Psoas muscle (tissue), 8 donors: Measurements from ENCODE around the gene USP24. TPM values are rescaled to one million over a fixed set of nuclear protein-coding genes. Genes with fewer than 3 reads are reported as not detected.

Experiments
- ATAC-seq, 4 donors: fragments of 200-7000 bp; cut with Tn5 transposase; one replicate each; pipeline ENCODE4 v1.9.1; 2020; ENCODE audit warnings: moderate library complexity in 3 of 4, mild to moderate bottlenecking in 2 of 4
- DNase-seq, 2 donors: peaks; one replicate each; pipeline ENCODE4 v3.0.0-alpha.2; 2020
- H3K27ac ChIP-seq: fragments of 200-600 bp; one replicate; pipeline ENCODE4 v1.8.0; 2022
- H3K27me3 ChIP-seq, 3 donors: fragments of 200-600 bp in 1 of 3; one replicate each; pipeline versions ENCODE4 v1.6.1 to v1.8.0; 2013 to 2022; ENCODE audit warnings: low read length in 2 of 3, mild to moderate bottlenecking in 2 of 3, moderate library complexity in 1 of 3; ENCODE audit not compliant: insufficient read depth in 3 of 3
- H3K36me3 ChIP-seq, 2 donors: fragments of 200-600 bp in 1 of 2; one replicate each; pipeline versions ENCODE4 v1.6.1 to v1.8.0; 2013 to 2022; ENCODE audit warnings: low read depth in 1 of 2, mild to moderate bottlenecking in 1 of 2, moderate library complexity in 1 of 2; ENCODE audit not compliant: insufficient read depth in 1 of 2
- H3K4me1 ChIP-seq: fragments of 200-600 bp; one replicate; pipeline ENCODE4 v1.8.0; 2022
- H3K4me3 ChIP-seq: fragments of 200-600 bp; one replicate; pipeline ENCODE4 v1.8.0; 2022; ENCODE audit warnings: mild to moderate bottlenecking
- H3K9me3 ChIP-seq: fragments of 200-600 bp; one replicate; pipeline ENCODE4 v1.8.0; 2022
- WGBS, 3 donors: extraction: QIAGEN DNeasy Blood & Tissue Kit; methylation state at CpG; one replicate each; pipeline versions ENCODE4 v1.1.6 to v1.1.7; 2013; 5-methylcytosine and 5-hydroxymethylcytosine counted together
- intact Hi-C, 2 donors: fragments of 100-400 bp; cut with DNase I; formaldehyde crosslinking; loops; one replicate each; pipeline versions ENCODE4 v1.11.0 to v1.14.2; 2022
- polyA plus RNA-seq, 3 donors: library from polyadenylated mRNA; stranded (reverse); fragments of 200-250 nt; gene quantifications; one replicate each; pipeline ENCODE4 v1.2.3, GENCODE V29; 2013
- total RNA-seq, 4 donors: library from RNA; stranded (reverse); fragmentation: NEBNext Ultra II Directional in 2 of 4; extraction: Animal tissue kit (Norgen Biotek cat#: 25700) in 2 of 4; gene quantifications; one replicate each; pipeline versions ENCODE4 v1.2.1 to v1.2.4, GENCODE V29; 2021 to 2023
- TF ChIP-seq, protein P1 (sequence below): fragments of 200-600 bp; IDR thresholded peaks from one replicate; pipeline ENCODE4 v1.8.0; 2022; ENCODE audit warnings: antibody characterized with exemption
- donor health status: healthy with polysubstance abuse.
- donor health status: DM: no; HTN: no; CAD: no; lungs with moderate emphysema.
- donor health status: Bipolar disorder and iron deficiency.
- donor health status: healthy.
- donor health status: DM: yes; HTN: yes; CAD: no.
- donor health status: DM: no; HTN: no; CAD: no.
- donor health status: DM: no; HTN: no; CAD: no.
- donor health status: DM: yes; HTN: yes; CAD: no.

The USP24 gene
- total and polyA plus RNA-seq, 7 donors: 14.6 to 67.9 (median 53.2) TPM

DNA sequence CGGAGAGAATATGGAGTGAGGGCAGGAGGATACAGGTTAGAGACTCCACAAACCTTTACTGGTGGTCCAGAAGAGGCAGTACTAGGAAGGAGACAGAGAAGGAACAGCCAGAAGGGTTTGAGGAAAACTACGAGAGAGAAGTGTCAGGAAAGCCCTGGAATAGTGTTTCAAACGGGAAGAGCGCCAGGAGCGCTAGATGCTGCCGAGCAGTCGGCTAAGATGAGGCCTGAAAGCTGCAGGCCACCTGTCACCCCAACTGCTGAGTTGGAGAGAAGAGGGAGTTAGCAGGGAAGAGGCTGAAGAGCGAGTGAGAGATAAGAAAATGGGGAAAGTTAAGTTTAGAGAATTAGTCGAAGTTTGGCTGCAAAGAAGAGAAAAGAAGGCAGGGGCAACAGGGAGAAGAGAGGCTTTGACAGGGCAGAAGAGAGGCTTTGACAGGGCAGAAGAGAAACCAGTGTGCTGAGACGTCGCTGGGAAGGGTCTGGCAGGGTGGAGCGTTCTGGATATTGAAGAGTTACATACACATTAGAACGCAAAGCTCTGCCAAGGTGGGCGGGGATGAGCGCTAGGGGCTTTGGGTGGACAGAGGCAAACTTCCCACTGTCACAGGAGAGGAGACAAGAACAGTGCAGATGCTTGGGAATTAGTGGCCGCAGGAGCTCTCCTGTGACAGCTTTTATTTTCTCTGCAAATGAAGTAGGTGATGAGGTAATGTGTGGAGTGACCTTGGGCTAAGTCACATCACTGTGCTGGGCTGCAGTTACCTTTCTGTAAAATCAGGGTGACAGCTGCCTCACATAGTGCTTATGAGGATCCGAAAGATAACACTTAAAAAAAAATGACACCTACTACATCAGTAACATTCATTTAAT, 144.6 kb downstream of the USP24 start:
- H3K36me3 ChIP-seq: peaks cover 14 to 81% of the 10 kb centered on the region in 2 donors
- ATAC-seq: peak; percentile 20 to 52 (median 38)
- TF ChIP-seq, protein P1, sequence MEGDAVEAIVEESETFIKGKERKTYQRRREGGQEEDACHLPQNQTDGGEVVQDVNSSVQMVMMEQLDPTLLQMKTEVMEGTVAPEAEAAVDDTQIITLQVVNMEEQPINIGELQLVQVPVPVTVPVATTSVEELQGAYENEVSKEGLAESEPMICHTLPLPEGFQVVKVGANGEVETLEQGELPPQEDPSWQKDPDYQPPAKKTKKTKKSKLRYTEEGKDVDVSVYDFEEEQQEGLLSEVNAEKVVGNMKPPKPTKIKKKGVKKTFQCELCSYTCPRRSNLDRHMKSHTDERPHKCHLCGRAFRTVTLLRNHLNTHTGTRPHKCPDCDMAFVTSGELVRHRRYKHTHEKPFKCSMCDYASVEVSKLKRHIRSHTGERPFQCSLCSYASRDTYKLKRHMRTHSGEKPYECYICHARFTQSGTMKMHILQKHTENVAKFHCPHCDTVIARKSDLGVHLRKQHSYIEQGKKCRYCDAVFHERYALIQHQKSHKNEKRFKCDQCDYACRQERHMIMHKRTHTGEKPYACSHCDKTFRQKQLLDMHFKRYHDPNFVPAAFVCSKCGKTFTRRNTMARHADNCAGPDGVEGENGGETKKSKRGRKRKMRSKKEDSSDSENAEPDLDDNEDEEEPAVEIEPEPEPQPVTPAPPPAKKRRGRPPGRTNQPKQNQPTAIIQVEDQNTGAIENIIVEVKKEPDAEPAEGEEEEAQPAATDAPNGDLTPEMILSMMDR: no peak
- no peaks in the 10 kb centered on the region for H3K9me3 ChIP-seq
- H3K27ac ChIP-seq: peak overlapping the region; percentile 25
- WGBS, 3 donors: 42 to 53% (median 42%) methylated on average over 17 of the region's 17 CpGs
- DNase-seq: peak in 1 of 2 donors; percentile 54
- intact Hi-C loops: no loop called here
- no peak overlapping the region for H3K4me3 ChIP-seq
- peaks cover 25% of the 10 kb centered on the region for H3K4me1 ChIP-seq
- H3K27me3 ChIP-seq: no peaks in the 10 kb centered on the region

DNA sequence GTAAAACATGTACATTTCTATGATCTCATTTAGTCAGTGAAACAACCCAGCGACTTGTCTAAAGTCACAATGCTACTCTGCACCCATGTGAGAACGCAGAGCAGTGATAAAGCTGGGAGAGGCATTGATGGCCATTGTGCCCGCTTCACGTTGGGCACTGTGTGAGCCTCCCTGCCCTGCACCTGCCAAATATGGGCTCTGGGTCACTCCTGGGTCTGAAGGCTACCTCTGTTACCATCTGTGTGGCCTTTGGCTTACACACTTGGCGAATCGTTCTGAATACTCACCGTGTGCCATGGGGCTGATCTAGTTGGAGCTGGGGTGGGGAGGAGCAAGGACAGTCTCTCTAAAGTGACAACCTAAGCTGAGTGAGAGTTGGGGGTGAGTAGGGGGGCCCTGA, 145.9 kb downstream of the USP24 start:
- no peak for ATAC-seq
- Histone ChIP-seq H3K36me3 (peaks cover 14 to 69% of the 10 kb centered on the region in 2 donors), H3K9me3 (no peaks in the 10 kb centered on the region), H3K4me3 (no peak overlapping the region), H3K4me1 (peaks cover 38% of the 10 kb centered on the region), H3K27ac (no peak overlapping the region), H3K27me3 (no peaks in the 10 kb centered on the region)
- peak in 1 of 2 donors; percentile 26 for DNase-seq
- TF ChIP-seq, protein P1: no peak
- 66 to 85% (median 72%) methylated on average over 7 of the region's 7 CpGs for WGBS, 3 donors
- intact Hi-C loops: no loop called here

- peaks cover 41% of the 10 kb centered on the region for H3K4me1 ChIP-seq
- 84 to 92% (median 89%) methylated on average over 9 of the region's 9 CpGs for WGBS, 3 donors
- TF ChIP-seq, protein P1: no peak
- H3K27ac ChIP-seq: no peak overlapping the region
- intact Hi-C loops: no loop called here
- no peak overlapping the region for H3K4me3 ChIP-seq
- peaks cover 14 to 62% of the 10 kb centered on the region in 2 donors for H3K36me3 ChIP-seq
- no peaks in the 10 kb centered on the region for H3K27me3 ChIP-seq
- H3K9me3 ChIP-seq: no peaks in the 10 kb centered on the region
- ATAC-seq: no peak
- DNase-seq: no peak
Observed at GRCh38 chr1:55068638-55069037, 146.5 kb downstream of the USP24 start.

- TF ChIP-seq, protein P1: no peak
- peak overlapping the region; percentile 59 for H3K27ac ChIP-seq
- peaks cover 14 to 55% of the 10 kb centered on the region in 2 donors for H3K36me3 ChIP-seq
- intact Hi-C loops: no loop called here
- H3K4me1 ChIP-seq: peaks cover 41% of the 10 kb centered on the region
- no peak for DNase-seq
- ATAC-seq: no peak
- H3K27me3 ChIP-seq: no peaks in the 10 kb centered on the region
- 40 to 55% (median 41%) methylated on average over 1 of the region's 1 CpG for WGBS, 3 donors
- no peaks in the 10 kb centered on the region for H3K9me3 ChIP-seq
- no peak overlapping the region for H3K4me3 ChIP-seq
Observed at GRCh38 chr1:55067914-55068313, 147.2 kb downstream of the USP24 start.
